A673 (cell line): ENCODE data around the gene KDM4B. TPM values are rescaled to one million over a fixed set of nuclear protein-coding genes. Genes with fewer than 3 reads are reported as not detected.

Experiments
- BruUV-seq: library from RNA; stranded (reverse); fragments of 400-500 nt; replicated peaks from 2 replicates; lab custom pipeline; 2021; lab: Mats Ljungman, UMichigan
- CTCF ChIA-PET: fragments of 300-600 bp; sonication (Branson Sonifier 250); formaldehyde crosslinking; loops from one replicate; lab custom pipeline; 2022; ENCODE audit warnings: antibody characterized with exemption; lab: Charles Lee
- POLR2A ChIA-PET: fragments of 300-600 bp; sonication (Branson Sonifier 250); formaldehyde crosslinking; loops from one replicate; lab custom pipeline; 2022; ENCODE audit warnings: antibody characterized with exemption; ENCODE audit not compliant: low non-redundant PET; lab: Charles Lee
- DNase-seq: peaks from one replicate; pipeline ENCODE4 v3.0.0-alpha.2; 2015; ENCODE audit warnings: low spot score
- H3K27ac ChIP-seq: fragments of 200-600 bp; sonication (generic); 2 replicates; pipeline ENCODE4 v1.5.1; 2016; ENCODE audit warnings: mixed run types, low read depth, mild to moderate bottlenecking, mixed read lengths, antibody characterized with exemption, low read length; ENCODE audit not compliant: poor library complexity, severe bottlenecking
- H3K27me3 ChIP-seq: fragments of 200-600 bp; sonication (generic); replicated peaks from 2 replicates; pipeline ENCODE4 v1.6.1; 2017; ENCODE audit warnings: mixed run types, low read depth, mild to moderate bottlenecking, mixed read lengths, antibody characterized with exemption, low read length; ENCODE audit not compliant: insufficient read depth, poor library complexity
- H3K36me3 ChIP-seq: fragments of 200-600 bp; sonication (generic); 2 replicates; pipeline ENCODE4 v1.6.1; 2016; ENCODE audit warnings: mixed run types, mild to moderate bottlenecking, mixed read lengths, antibody characterized with exemption, low read length; ENCODE audit not compliant: insufficient read depth, poor library complexity, severe bottlenecking
- H3K4me1 ChIP-seq: fragments of 200-600 bp; sonication (generic); 2 replicates; pipeline ENCODE4 v1.6.1; 2017; ENCODE audit warnings: mixed run types, mild to moderate bottlenecking, mixed read lengths, antibody characterized with exemption, low read length; ENCODE audit not compliant: insufficient read depth, poor library complexity, severe bottlenecking
- H3K4me3 ChIP-seq: fragments of 200-600 bp; sonication (generic); 2 replicates; pipeline ENCODE4 v1.5.1; 2016; ENCODE audit warnings: low read depth, mixed run types, mild to moderate bottlenecking, mixed read lengths, low read length; ENCODE audit not compliant: poor library complexity, severe bottlenecking
- H3K9me3 ChIP-seq: fragments of 200-600 bp; sonication (generic); 2 replicates; pipeline ENCODE4 v1.6.1; 2016; ENCODE audit warnings: mixed run types, low read depth, mild to moderate bottlenecking, mixed read lengths, antibody characterized with exemption, low read length; ENCODE audit not compliant: poor library complexity, severe bottlenecking
- EZH2 ChIP-seq: fragments of 200-600 bp; sonication (generic); IDR thresholded peaks from 2 replicates; pipeline ENCODE4 v1.6.1; 2017; ENCODE audit warnings: borderline replicate concordance, low read depth, mild to moderate bottlenecking, mixed read lengths, antibody characterized with exemption, low read length; ENCODE audit not compliant: poor library complexity, severe bottlenecking
- intact Hi-C: fragments of 100-400 bp; cut with micrococcal nuclease; formaldehyde crosslinking; loops from one replicate; pipeline ENCODE4 v1.10.0; 2022; ENCODE audit not compliant: unreplicated experiment
- total RNA-seq: library from RNA; stranded (reverse); gene quantifications from 2 replicates; pipeline ENCODE4 v1.2.3, GENCODE V29; 2021
- TF ChIP-seq, protein P1 (sequence below): fragments of 300-800, 200-600 bp; sonication (generic); conservative IDR thresholded peaks from 2 replicates; pipeline ENCODE4 v1.5.1; 2017; ENCODE audit warnings: low read depth, mild to moderate bottlenecking, antibody characterized with exemption, low read length, moderate library complexity, mixed read lengths

Gene KDM4B
- total RNA-seq, 1 experiment from 2014 or later, result 30.0 TPM

DNA sequence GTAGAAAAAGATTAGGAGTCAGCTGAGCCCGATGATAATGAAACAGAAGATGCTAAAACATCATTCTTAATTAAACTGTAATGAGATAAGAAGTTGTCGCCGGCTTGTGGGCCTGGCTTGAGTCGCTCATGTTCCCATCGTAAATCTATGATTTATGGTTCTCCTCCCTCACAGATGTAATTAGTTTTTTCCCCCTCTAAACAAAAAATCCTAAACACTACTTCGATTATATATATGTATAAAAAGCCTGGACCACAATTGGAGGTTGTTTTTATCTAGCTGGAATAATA, 220.3 kb downstream of the KDM4B start:
- no TSS peak for BruUV-seq
- POLR2A ChIA-PET, result no interaction called here
- DNase-seq, result peak; percentile 30
- no peak for TF ChIP-seq EZH2
- TF ChIP-seq, protein P1, sequence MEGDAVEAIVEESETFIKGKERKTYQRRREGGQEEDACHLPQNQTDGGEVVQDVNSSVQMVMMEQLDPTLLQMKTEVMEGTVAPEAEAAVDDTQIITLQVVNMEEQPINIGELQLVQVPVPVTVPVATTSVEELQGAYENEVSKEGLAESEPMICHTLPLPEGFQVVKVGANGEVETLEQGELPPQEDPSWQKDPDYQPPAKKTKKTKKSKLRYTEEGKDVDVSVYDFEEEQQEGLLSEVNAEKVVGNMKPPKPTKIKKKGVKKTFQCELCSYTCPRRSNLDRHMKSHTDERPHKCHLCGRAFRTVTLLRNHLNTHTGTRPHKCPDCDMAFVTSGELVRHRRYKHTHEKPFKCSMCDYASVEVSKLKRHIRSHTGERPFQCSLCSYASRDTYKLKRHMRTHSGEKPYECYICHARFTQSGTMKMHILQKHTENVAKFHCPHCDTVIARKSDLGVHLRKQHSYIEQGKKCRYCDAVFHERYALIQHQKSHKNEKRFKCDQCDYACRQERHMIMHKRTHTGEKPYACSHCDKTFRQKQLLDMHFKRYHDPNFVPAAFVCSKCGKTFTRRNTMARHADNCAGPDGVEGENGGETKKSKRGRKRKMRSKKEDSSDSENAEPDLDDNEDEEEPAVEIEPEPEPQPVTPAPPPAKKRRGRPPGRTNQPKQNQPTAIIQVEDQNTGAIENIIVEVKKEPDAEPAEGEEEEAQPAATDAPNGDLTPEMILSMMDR, result no peak
- Histone ChIP-seq H3K4me1 (peaks cover 4% of the 10 kb centered on the region), H3K9me3 (no peaks in the 10 kb centered on the region), H3K27ac (no peak overlapping the region), H3K27me3 (no peaks in the 10 kb centered on the region), H3K4me3 (no peak overlapping the region), H3K36me3 (no peaks in the 10 kb centered on the region)
- intact Hi-C loops, result no loop called here
- CTCF ChIA-PET, result interaction anchor here (0.6 kb wide), 1 partner anchor 348 kb away, joined by 10 read pairs; no protein-coding TSS in a partner anchor

DNA sequence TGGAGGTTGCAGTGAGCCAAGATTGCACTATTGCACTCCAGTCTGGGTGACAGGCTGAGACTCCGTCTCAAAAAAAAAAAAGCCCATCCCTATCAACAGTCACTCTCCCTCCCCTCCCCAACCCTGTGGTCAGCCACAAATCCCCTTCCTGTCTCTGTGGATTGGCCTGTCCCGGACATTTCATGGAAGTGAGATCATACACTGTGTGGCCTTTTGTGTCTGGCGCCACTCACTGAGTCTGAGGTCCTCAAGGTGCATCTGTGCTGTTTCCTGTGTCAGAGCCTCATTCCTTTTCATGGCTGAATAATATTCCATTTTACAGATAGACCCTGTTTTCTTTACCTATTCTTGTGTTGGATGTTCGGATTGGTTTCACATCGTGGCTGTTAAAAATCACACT, 222.2 kb downstream of the KDM4B start:
- intact Hi-C loops, result no loop called here
- no peaks in the 10 kb centered on the region for H3K36me3 ChIP-seq

DNA sequence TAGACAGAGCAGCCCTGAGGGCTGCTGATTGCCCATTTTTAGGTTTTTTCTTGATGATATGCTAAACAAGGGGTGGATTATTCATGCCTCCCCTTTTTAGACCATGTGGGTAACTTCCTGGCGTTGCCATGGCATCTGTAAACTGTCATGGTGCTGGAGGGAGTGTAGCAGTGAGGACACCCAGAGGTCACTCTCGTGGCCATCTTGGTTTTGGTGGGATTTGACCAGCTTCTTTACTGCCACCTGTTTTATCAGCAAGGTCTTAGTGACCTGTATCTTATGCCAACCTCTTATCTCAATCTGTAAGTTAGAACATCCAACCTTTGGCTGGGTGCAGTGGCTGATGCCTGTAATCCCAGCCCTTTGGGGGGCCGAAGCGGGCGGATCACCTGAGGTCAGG, 223.7 kb downstream of the KDM4B start:
- CTCF ChIA-PET, result no interaction called here
- TF ChIP-seq, protein P1, result no peak
- TF ChIP-seq EZH2, result no peak

More for the DNA sequence above, 222.2 kb downstream of the KDM4B start:
- Histone ChIP-seq H3K27ac (no peak overlapping the region), H3K9me3 (no peaks in the 10 kb centered on the region), H3K4me3 (no peak overlapping the region), H3K4me1 (peaks cover 4% of the 10 kb centered on the region), H3K27me3 (no peaks in the 10 kb centered on the region)
- BruUV-seq, result no TSS peak
- TF ChIP-seq, protein P1, result no peak
- no peak for TF ChIP-seq EZH2
- DNase-seq, result no peak
- ChIA-PET POLR2A (no interaction called here), CTCF (no interaction called here)

More for the DNA sequence above, 223.7 kb downstream of the KDM4B start:
- POLR2A ChIA-PET, result no interaction called here
- H3K9me3 ChIP-seq, result no peaks in the 10 kb centered on the region
- no peaks in the 10 kb centered on the region for H3K27me3 ChIP-seq
- peaks cover 4% of the 10 kb centered on the region for H3K4me1 ChIP-seq
- no peak overlapping the region for H3K27ac ChIP-seq
- BruUV-seq, result no TSS peak
- H3K36me3 ChIP-seq, result no peaks in the 10 kb centered on the region
- intact Hi-C loops, result no loop called here
- no peak overlapping the region for H3K4me3 ChIP-seq
- DNase-seq, result no peak
